DOHH2 (cell line): ENCODE measurements around the gene FGD6.
"Not testable (repeated sequence)": the region's sequence is repeated elsewhere in the genome, so short reads cannot be mapped to it uniquely, and the experiment has no call there.

ENCODE experiments used
- CTCF ChIP-seq: fragments of 200-600 bp; sonication (generic); IDR thresholded peaks from one replicate; pipeline ENCODE4 v1.5.1; 2014; ENCODE audit warnings: antibody characterized with exemption, mild to moderate bottlenecking, low read depth, low read length; ENCODE audit not compliant: poor library complexity, severe bottlenecking
- EZH2phosphoT487 ChIP-seq: fragments of 200-600 bp; sonication (generic); IDR thresholded peaks from 2 replicates; pipeline ENCODE4 v1.6.1; 2017; ENCODE audit warnings: borderline replicate concordance, mild to moderate bottlenecking, antibody characterized with exemption, low read length, moderate library complexity, mixed read lengths

- not testable (repeated sequence) for TF ChIP-seq CTCF, EZH2phosphoT487
These were observed 121.4 kb downstream of the FGD6 start for GRCh38 chr12:95095866-95096265.
